ENCODE data around the gene VAPA. TPM values are rescaled to one million over a fixed set of nuclear protein-coding genes. Genes with fewer than 3 reads are reported as not detected.
A peak's percentile ranks its signal among the peaks of the same experiment; 100 is the strongest.

VAPA gene
- total RNA-seq, 4 donors from 2014 or later = 208 to 233 (median 221) TPM

DNA sequence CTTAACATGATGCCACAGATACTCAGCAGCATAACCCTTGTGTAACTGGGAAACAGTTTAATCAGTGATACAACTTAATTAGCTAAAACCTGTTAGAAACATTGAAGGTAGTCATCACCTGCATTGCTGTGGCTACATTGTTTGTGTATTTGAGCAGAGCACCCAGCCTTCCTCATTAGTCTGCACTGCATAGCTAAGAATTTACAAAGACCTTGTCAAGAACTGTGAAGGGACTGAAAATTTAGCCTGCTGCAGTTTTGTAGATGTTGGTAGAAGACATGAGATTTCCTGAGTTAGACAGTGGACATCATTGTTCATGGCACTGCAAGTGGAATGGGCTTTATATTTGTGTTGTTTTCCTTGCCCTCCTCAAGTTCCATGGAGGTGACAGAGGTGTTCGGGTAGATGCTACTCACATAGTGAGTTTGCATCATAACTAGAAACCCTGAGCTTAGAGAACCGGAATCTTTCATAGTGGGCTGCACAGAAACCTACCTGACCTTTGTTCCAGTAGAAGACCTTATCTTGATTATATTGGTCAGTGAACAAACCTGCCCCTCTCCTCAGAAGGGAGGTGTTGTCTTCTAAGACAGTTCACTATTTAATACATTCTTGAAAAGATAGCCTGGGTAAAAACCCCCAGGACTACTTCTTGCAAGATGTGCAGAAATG lies 12.5 kb downstream of the VAPA start:
- Histone ChIP-seq H3K27me3 (no peaks in the 10 kb centered on the region), H3K27ac (peak overlapping the region in 2 of 4 donors; percentile 5 to 65), H3K36me3 (no peaks in the 10 kb centered on the region), H3K9me3 (no peaks in the 10 kb centered on the region), H3K4me3 (no peak overlapping the region), H3K4me1 (peaks cover 12 to 98% (median 61%) of the 10 kb centered on the region in 4 donors)
- 64 to 66% methylated on average over 2 of the region's 2 CpGs for WGBS, 2 donors
- no peak for DNase-seq (ENCODE audit: low spot score in 2 of 2)
- TF ChIP-seq EP300 (IDR thresholded peaks at IDR 0.05) (no peak), POLR2A (IDR thresholded peaks at IDR 0.05) (no peak)
- TF ChIP-seq, protein P1, sequence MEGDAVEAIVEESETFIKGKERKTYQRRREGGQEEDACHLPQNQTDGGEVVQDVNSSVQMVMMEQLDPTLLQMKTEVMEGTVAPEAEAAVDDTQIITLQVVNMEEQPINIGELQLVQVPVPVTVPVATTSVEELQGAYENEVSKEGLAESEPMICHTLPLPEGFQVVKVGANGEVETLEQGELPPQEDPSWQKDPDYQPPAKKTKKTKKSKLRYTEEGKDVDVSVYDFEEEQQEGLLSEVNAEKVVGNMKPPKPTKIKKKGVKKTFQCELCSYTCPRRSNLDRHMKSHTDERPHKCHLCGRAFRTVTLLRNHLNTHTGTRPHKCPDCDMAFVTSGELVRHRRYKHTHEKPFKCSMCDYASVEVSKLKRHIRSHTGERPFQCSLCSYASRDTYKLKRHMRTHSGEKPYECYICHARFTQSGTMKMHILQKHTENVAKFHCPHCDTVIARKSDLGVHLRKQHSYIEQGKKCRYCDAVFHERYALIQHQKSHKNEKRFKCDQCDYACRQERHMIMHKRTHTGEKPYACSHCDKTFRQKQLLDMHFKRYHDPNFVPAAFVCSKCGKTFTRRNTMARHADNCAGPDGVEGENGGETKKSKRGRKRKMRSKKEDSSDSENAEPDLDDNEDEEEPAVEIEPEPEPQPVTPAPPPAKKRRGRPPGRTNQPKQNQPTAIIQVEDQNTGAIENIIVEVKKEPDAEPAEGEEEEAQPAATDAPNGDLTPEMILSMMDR (IDR thresholded peaks at IDR 0.05) = no peak

DNA sequence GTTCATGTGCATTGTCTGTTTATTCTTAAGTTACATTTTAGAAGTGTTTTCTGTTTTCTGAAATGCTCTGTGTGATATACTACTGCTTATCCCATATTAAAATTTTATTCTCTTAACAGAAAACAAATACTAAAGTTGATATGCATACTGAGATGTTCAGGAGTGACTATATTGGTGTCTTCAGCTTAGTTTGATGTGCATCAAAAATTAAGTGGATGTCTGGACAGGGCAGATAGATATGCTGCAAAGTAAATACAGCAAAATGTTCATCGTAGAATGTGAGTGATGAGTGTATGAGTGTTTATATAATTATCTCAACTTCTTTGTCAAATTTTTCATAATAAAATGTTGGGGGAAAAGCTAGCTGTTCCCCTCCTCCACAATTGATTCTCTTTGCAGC lies 13.2 kb downstream of the VAPA start:
- H3K27me3 ChIP-seq = no peaks in the 10 kb centered on the region
- 28% methylated on average over 1 of the region's 1 CpG for WGBS, 2 donors
- H3K27ac ChIP-seq = peak overlapping the region in 1 of 4 donors; percentile 65
- H3K9me3 ChIP-seq = no peaks in the 10 kb centered on the region
- H3K36me3 ChIP-seq = no peaks in the 10 kb centered on the region
- TF ChIP-seq POLR2A (IDR thresholded peaks at IDR 0.05) (no peak), EP300 (IDR thresholded peaks at IDR 0.05) (no peak)
- TF ChIP-seq, protein P1 (IDR thresholded peaks at IDR 0.05) = no peak
- no peak overlapping the region for H3K4me3 ChIP-seq
- H3K4me1 ChIP-seq = peaks cover 12 to 98% (median 61%) of the 10 kb centered on the region in 4 donors
- DNase-seq (ENCODE audit: low spot score in 2 of 2) = no peak

DNA sequence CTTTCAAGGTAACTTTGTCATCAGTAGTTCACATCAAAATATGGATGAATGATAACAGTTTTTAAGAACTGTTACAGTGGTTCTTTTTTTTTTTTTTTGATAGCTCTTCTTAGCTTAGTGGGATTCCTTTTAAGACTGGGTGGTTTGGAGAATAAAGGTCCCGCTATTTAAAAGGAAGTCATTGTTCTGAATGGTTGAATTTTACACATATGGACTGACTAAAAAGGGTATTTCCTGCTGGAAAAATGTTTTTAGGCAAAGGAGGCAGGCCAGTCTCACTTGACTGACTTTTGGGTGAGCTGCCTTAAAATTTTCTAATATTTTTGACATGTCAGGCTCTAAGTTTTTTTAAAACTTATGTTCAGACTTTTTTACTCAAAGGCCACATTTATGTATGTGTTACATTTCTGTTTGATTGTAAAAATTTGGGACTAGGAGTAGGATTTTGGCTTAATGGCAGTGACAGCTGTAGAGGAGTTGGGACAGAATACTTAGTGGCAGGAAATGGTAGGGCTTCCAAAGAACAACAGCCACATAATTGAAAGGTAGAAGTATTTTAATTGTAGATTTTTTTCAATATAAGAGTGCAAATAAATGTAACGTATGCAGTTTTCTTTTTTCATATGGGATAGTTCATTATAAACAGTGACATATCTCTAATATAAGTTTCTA lies 13.7 kb downstream of the VAPA start:
- H3K27ac ChIP-seq = peak overlapping the region in 1 of 4 donors; percentile 65
- TF ChIP-seq, protein P1 (IDR thresholded peaks at IDR 0.05) = no peak
- TF ChIP-seq POLR2A (IDR thresholded peaks at IDR 0.05) (no peak), EP300 (IDR thresholded peaks at IDR 0.05) (no peak)
- peaks cover 12 to 98% (median 59%) of the 10 kb centered on the region in 4 donors for H3K4me1 ChIP-seq

DNA sequence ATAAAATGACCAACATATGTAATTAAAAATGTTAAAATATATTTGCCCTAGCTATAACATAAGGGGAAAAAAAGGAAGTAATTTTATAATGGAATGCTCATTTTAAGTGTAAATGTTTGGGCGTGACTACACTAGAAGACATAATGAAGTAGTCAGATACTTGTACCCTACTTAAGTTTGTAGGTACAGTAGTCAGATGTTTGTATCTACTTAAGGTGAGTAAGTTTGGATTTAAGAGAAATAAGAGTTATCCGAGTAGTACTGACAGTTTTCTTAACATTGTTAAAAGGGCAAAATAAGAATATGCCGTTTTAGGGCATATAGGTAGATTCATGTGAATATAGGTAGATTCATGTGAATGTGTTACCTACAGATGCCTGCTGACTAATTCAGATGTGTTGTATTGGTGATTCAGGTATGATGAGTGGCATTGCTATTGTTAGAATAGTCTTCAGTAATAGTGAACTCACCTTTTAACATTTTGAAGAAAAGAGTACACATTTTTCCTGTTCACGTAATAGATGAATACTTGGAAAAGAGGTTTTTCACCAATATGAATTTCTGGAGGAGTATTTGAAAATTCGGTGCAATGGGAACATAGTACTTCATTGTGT lies 14.9 kb downstream of the VAPA start:
- TF ChIP-seq POLR2A (IDR thresholded peaks at IDR 0.05) (no peak), EP300 (IDR thresholded peaks at IDR 0.05) (no peak)
- TF ChIP-seq, protein P1 (IDR thresholded peaks at IDR 0.05) = no peak
- Histone ChIP-seq H3K4me1 (peaks cover 12 to 87% (median 50%) of the 10 kb centered on the region in 4 donors), H3K27ac (no peak overlapping the region), H3K36me3 (peaks cover 0 to 13% (median 0%) of the 10 kb centered on the region in 3 donors), H3K27me3 (no peaks in the 10 kb centered on the region), H3K9me3 (no peaks in the 10 kb centered on the region), H3K4me3 (no peak overlapping the region)
- DNase-seq (ENCODE audit: low spot score in 2 of 2) = no peak
- 67 to 75% methylated on average over 5 of the region's 5 CpGs for WGBS, 2 donors

More for the DNA sequence above, 13.7 kb downstream of the VAPA start:
- no peak overlapping the region for H3K4me3 ChIP-seq
- DNase-seq (ENCODE audit: low spot score in 2 of 2) = no peak
- H3K27me3 ChIP-seq = no peaks in the 10 kb centered on the region
- peaks cover 0 to under 1% (median 0%) of the 10 kb centered on the region in 3 donors for H3K36me3 ChIP-seq
- no peaks in the 10 kb centered on the region for H3K9me3 ChIP-seq
- 45 to 46% methylated on average over 2 of the region's 2 CpGs for WGBS, 2 donors
